ENCODE measurements around the gene CYBRD1.

CYBRD1 gene

GRCh38 chr2:171522052-171522787 is at the start of gene CYBRD1:
Gene CYBRD1, plus strand, starts transcription at chr2:171522474. Its CDS starts 72 bp downstream, at chr2:171522546.
- H3K27ac ChIP-seq (ENCODE audit: low read depth, low read length) = peak within 1 kb of the TSS; percentile 71
- H3K4me1 ChIP-seq (ENCODE audit: control insufficient read depth, insufficient read depth, low read length, unreplicated experiment) = peaks cover 22% of the 10 kb centered on the region
- H3K27me3 ChIP-seq (ENCODE audit: insufficient read depth, low read length) = no peaks in the 10 kb centered on the region
- peak within 1 kb of the TSS; percentile 98 for H2AFZ ChIP-seq (ENCODE audit: low read length, unreplicated experiment)
- no peaks in the 10 kb centered on the region for H3K36me3 ChIP-seq (ENCODE audit: insufficient read depth, low read length)
- peaks cover 31% of the 10 kb centered on the region for H3K79me2 ChIP-seq (ENCODE audit: control insufficient read depth, insufficient read depth, low read length, unreplicated experiment)
- peak within 1 kb of the TSS; percentile 92 for H3K4me3 ChIP-seq (ENCODE audit: low read depth, low read length)

GRCh38 chr2:171475979-171476378 is 46.3 kb upstream of the CYBRD1 start:
- Histone ChIP-seq H3K27me3 (ENCODE audit: insufficient read depth, low read length) (no peaks in the 10 kb centered on the region), H2AFZ (ENCODE audit: low read length, unreplicated experiment) (no peak overlapping the region), H3K36me3 (ENCODE audit: insufficient read depth, low read length) (peaks cover 22% of the 10 kb centered on the region), H3K4me3 (ENCODE audit: low read depth, low read length) (no peak overlapping the region), H3K4me1 (ENCODE audit: control insufficient read depth, insufficient read depth, low read length, unreplicated experiment) (peaks cover 13% of the 10 kb centered on the region), H3K79me2 (ENCODE audit: control insufficient read depth, insufficient read depth, low read length, unreplicated experiment) (no peaks in the 10 kb centered on the region), H3K27ac (ENCODE audit: low read depth, low read length) (no peak overlapping the region)

GRCh38 chr2:171478345-171478744 is 43.9 kb upstream of the CYBRD1 start:
- Histone ChIP-seq H3K27ac (ENCODE audit: low read depth, low read length) (no peak overlapping the region), H3K79me2 (ENCODE audit: control insufficient read depth, insufficient read depth, low read length, unreplicated experiment) (no peaks in the 10 kb centered on the region), H3K27me3 (ENCODE audit: insufficient read depth, low read length) (no peaks in the 10 kb centered on the region), H3K4me3 (ENCODE audit: low read depth, low read length) (no peak overlapping the region), H3K4me1 (ENCODE audit: control insufficient read depth, insufficient read depth, low read length, unreplicated experiment) (peaks cover 13% of the 10 kb centered on the region), H3K36me3 (ENCODE audit: insufficient read depth, low read length) (peaks cover 23% of the 10 kb centered on the region), H2AFZ (ENCODE audit: low read length, unreplicated experiment) (no peak overlapping the region)

- peaks cover 15% of the 10 kb centered on the region for H3K36me3 ChIP-seq (ENCODE audit: insufficient read depth, low read length)
- no peak overlapping the region for H2AFZ ChIP-seq (ENCODE audit: low read length, unreplicated experiment)
- H3K27me3 ChIP-seq (ENCODE audit: insufficient read depth, low read length) = no peaks in the 10 kb centered on the region
- no peak overlapping the region for H3K27ac ChIP-seq (ENCODE audit: low read depth, low read length)
- H3K79me2 ChIP-seq (ENCODE audit: control insufficient read depth, insufficient read depth, low read length, unreplicated experiment) = no peaks in the 10 kb centered on the region
- no peak overlapping the region for H3K4me3 ChIP-seq (ENCODE audit: low read depth, low read length)
- H3K4me1 ChIP-seq (ENCODE audit: control insufficient read depth, insufficient read depth, low read length, unreplicated experiment) = peaks cover 13% of the 10 kb centered on the region
These were observed 43.0 kb upstream of the CYBRD1 start for GRCh38 chr2:171479154-171479814.

- no peak overlapping the region for H3K27ac ChIP-seq (ENCODE audit: low read depth, low read length)
- H2AFZ ChIP-seq (ENCODE audit: low read length, unreplicated experiment) = no peak overlapping the region
- no peak overlapping the region for H3K4me3 ChIP-seq (ENCODE audit: low read depth, low read length)
- no peaks in the 10 kb centered on the region for H3K27me3 ChIP-seq (ENCODE audit: insufficient read depth, low read length)
- peaks cover 16% of the 10 kb centered on the region for H3K36me3 ChIP-seq (ENCODE audit: insufficient read depth, low read length)
- no peaks in the 10 kb centered on the region for H3K79me2 ChIP-seq (ENCODE audit: control insufficient read depth, insufficient read depth, low read length, unreplicated experiment)
- peaks cover 13% of the 10 kb centered on the region for H3K4me1 ChIP-seq (ENCODE audit: control insufficient read depth, insufficient read depth, low read length, unreplicated experiment)
These were observed 41.4 kb upstream of the CYBRD1 start for GRCh38 chr2:171480908-171481307.

- Histone ChIP-seq H3K4me3 (ENCODE audit: low read depth, low read length) (no peak overlapping the region), H3K79me2 (ENCODE audit: control insufficient read depth, insufficient read depth, low read length, unreplicated experiment) (no peaks in the 10 kb centered on the region), H3K27me3 (ENCODE audit: insufficient read depth, low read length) (no peaks in the 10 kb centered on the region), H2AFZ (ENCODE audit: low read length, unreplicated experiment) (no peak overlapping the region), H3K36me3 (ENCODE audit: insufficient read depth, low read length) (peaks cover 16% of the 10 kb centered on the region), H3K4me1 (ENCODE audit: control insufficient read depth, insufficient read depth, low read length, unreplicated experiment) (peaks cover 13% of the 10 kb centered on the region), H3K27ac (ENCODE audit: low read depth, low read length) (no peak overlapping the region)
These were observed 40.0 kb upstream of the CYBRD1 start for GRCh38 chr2:171482308-171482707.

- Histone ChIP-seq H3K79me2 (ENCODE audit: control insufficient read depth, insufficient read depth, low read length, unreplicated experiment) (no peaks in the 10 kb centered on the region), H3K4me1 (ENCODE audit: control insufficient read depth, insufficient read depth, low read length, unreplicated experiment) (peaks cover 12% of the 10 kb centered on the region), H3K36me3 (ENCODE audit: insufficient read depth, low read length) (peaks cover 16% of the 10 kb centered on the region), H3K27ac (ENCODE audit: low read depth, low read length) (no peak overlapping the region), H3K4me3 (ENCODE audit: low read depth, low read length) (no peak overlapping the region), H2AFZ (ENCODE audit: low read length, unreplicated experiment) (no peak overlapping the region), H3K27me3 (ENCODE audit: insufficient read depth, low read length) (no peaks in the 10 kb centered on the region)
These were observed 39.4 kb upstream of the CYBRD1 start for GRCh38 chr2:171482877-171483276.

- Histone ChIP-seq H3K27ac (ENCODE audit: low read depth, low read length) (no peak overlapping the region), H3K4me3 (ENCODE audit: low read depth, low read length) (no peak overlapping the region), H3K4me1 (ENCODE audit: control insufficient read depth, insufficient read depth, low read length, unreplicated experiment) (peaks cover 3% of the 10 kb centered on the region), H3K36me3 (ENCODE audit: insufficient read depth, low read length) (peaks cover 16% of the 10 kb centered on the region), H3K27me3 (ENCODE audit: insufficient read depth, low read length) (no peaks in the 10 kb centered on the region), H3K79me2 (ENCODE audit: control insufficient read depth, insufficient read depth, low read length, unreplicated experiment) (no peaks in the 10 kb centered on the region), H2AFZ (ENCODE audit: low read length, unreplicated experiment) (no peak overlapping the region)
These were observed 38.5 kb upstream of the CYBRD1 start for GRCh38 chr2:171483793-171484192.

GRCh38 chr2:171485116-171485515 is 37.2 kb upstream of the CYBRD1 start:
- Histone ChIP-seq H3K27ac (ENCODE audit: low read depth, low read length) (no peak overlapping the region), H3K4me1 (ENCODE audit: control insufficient read depth, insufficient read depth, low read length, unreplicated experiment) (no peaks in the 10 kb centered on the region), H3K4me3 (ENCODE audit: low read depth, low read length) (no peak overlapping the region), H2AFZ (ENCODE audit: low read length, unreplicated experiment) (no peak overlapping the region), H3K27me3 (ENCODE audit: insufficient read depth, low read length) (no peaks in the 10 kb centered on the region), H3K36me3 (ENCODE audit: insufficient read depth, low read length) (peaks cover 16% of the 10 kb centered on the region), H3K79me2 (ENCODE audit: control insufficient read depth, insufficient read depth, low read length, unreplicated experiment) (no peaks in the 10 kb centered on the region)

GRCh38 chr2:171487201-171487600 is 35.1 kb upstream of the CYBRD1 start:
- H3K27me3 ChIP-seq (ENCODE audit: insufficient read depth, low read length) = no peaks in the 10 kb centered on the region
- H3K27ac ChIP-seq (ENCODE audit: low read depth, low read length) = no peak overlapping the region
- no peaks in the 10 kb centered on the region for H3K4me1 ChIP-seq (ENCODE audit: control insufficient read depth, insufficient read depth, low read length, unreplicated experiment)
- no peak overlapping the region for H3K4me3 ChIP-seq (ENCODE audit: low read depth, low read length)
- peaks cover 9% of the 10 kb centered on the region; the same call in 1 of the 2 replicates for H3K36me3 ChIP-seq (ENCODE audit: insufficient read depth, low read length)
- H2AFZ ChIP-seq (ENCODE audit: low read length, unreplicated experiment) = no peak overlapping the region
- H3K79me2 ChIP-seq (ENCODE audit: control insufficient read depth, insufficient read depth, low read length, unreplicated experiment) = no peaks in the 10 kb centered on the region

GRCh38 chr2:171487803-171488259 is 34.4 kb upstream of the CYBRD1 start:
- no peak overlapping the region for H2AFZ ChIP-seq (ENCODE audit: low read length, unreplicated experiment)
- no peak overlapping the region for H3K4me3 ChIP-seq (ENCODE audit: low read depth, low read length)
- no peaks in the 10 kb centered on the region for H3K27me3 ChIP-seq (ENCODE audit: insufficient read depth, low read length)
- H3K27ac ChIP-seq (ENCODE audit: low read depth, low read length) = no peak overlapping the region
- H3K79me2 ChIP-seq (ENCODE audit: control insufficient read depth, insufficient read depth, low read length, unreplicated experiment) = no peaks in the 10 kb centered on the region
- no peaks in the 10 kb centered on the region for H3K4me1 ChIP-seq (ENCODE audit: control insufficient read depth, insufficient read depth, low read length, unreplicated experiment)
- peaks cover 9% of the 10 kb centered on the region; the same call in 1 of the 2 replicates for H3K36me3 ChIP-seq (ENCODE audit: insufficient read depth, low read length)

All from ACC112 (cell line).